Activated CD8-positive, alpha-beta memory T cell treated with anti-CD3 and anti-CD28 coated beads, Interleukin-2, amount 50 U/mL, for 1 hour (primary cell): Measurements from ENCODE around the gene ATXN10.

Source experiments
- DNase-seq: peaks from one replicate; pipeline ENCODE4 v3.0.0-alpha.2; 2020; ENCODE audit errors: extremely low read depth

Gene ATXN10

DNA sequence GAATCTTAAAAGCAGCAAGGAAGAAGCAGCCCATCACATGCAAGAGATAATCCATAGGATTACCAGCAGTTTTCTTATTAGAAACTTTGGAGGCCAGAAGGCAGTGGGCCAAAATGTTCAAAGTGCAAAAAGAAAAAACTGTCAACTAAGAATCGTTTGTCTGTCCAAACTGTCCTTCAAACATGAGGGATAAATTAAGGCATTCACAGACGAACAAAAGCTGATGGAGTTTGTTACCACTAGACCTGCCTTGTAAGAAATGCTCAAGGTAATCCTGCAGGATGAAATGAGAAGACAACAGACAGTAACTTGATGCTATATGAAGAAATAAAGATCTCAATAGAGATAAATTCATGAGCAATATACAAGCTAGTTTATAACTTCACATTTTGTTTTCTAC lies 154.9 kb downstream of the ATXN10 start:
- no peak for DNase-seq

DNA sequence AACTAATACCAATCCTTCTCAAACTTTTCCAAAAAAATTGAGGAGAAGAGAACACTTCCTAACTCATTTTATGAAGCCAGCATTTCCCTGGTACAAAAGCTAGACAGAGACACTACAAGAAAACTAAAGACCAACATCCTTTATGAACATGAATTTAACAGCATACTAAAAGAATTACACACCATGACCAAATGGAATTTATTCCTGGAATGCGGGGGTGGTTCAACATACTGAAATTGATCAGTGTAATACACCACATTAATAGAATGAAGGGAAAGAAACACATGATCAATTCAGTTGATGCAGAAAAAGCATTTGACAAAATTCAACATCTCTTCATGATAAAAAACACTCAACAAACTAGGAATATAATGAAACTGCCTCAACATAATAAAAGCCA lies 157.2 kb downstream of the ATXN10 start:
- no peak for DNase-seq

DNA sequence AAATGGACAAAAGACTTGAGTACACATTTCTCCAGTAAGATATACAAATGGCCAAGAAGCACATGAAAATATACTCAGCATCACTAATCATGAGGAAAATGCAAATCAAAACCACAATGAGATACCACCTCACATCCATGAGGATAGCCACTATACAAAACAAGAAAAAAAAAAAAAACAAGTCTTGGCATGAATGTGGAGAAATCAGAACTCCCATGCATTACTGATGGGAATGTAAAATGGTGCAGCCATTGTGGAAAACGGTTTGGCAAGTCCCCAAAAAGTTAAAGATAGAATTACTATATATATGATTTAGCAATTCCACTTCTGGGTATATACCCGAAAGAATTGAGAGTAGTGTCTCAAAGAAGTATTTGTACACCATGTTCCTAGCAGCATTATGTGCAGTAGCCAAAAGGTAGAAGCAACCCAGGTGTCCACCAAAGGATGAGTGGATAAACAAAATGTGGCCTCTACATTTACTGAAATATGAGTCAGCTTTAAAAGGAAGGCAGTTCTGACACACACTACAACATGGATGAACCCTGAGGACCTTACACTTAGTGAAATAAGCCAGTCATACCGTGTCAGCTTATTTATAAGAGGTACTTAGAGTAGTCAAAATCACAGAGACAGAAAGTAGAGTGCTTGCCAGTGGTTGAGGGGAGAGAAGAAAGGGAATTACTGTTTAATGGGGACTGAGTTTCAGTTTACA lies 159.1 kb downstream of the ATXN10 start:
- no peak for DNase-seq

- DNase-seq = no peak
Observed at GRCh38 chr22:45831394-45831793, 159.8 kb downstream of the ATXN10 start.

DNA sequence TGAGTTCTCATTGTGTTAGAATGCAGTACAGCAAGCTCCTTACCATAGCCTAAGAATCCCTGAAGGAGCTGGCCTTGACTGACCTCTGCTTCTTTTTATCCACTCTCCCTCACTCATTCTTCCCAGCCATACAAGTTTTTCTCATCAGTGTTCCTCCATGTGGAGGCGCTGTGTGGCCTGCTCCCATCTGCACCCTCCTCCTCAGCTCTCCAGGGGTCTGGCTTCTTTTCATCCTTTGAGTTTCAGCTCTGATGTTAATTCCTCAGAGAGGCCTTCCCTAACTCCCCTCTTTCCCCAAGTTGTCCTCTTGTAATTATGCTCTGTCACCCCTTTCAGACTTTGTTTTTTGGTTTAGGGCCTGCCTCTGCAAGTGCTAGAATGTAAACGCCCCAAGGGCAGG lies 160.5 kb downstream of the ATXN10 start:
- DNase-seq = no peak

GRCh38 chr22:45832959-45833580 lies 161.4 kb downstream of the ATXN10 start:
- DNase-seq = no peak

DNA sequence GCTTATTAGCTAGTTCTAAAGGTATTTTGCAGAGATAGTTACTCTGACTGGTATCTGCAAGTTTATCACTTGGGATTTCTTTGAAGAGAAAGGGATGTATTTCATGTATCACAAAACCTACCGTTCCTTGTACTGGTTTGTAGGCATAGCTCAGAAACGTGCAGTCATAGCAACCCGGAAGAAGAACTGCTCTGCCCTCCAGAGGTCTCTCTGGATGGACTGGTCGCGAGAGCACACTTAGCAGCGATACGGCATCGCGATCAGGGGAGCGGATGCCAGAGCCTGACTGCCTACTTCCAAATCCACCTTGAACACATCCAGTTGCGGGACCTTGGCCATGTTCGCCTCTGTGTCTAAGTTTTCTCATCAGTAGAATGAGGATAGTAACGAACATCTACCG lies 162.0 kb downstream of the ATXN10 start:
- DNase-seq = no peak

DNA sequence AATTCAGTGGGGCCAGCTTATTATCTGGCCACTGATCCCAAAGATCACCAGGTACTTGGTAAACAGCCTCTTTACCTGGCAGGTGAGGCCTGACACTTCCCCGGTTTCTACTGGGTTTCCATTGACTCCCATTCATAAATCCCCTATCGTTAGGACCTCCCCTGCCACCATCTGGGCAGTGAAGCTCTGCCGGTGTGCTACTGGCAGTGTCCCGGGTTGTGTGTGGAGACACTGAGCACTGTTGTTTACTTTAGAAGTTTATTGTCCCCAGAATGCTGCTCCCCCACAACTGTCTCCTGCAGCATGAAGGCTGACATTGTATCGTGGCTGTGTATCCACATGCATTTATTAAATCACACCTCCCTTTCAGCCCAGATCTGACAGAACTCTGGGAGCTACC lies 162.6 kb downstream of the ATXN10 start:
- no peak for DNase-seq

DNA sequence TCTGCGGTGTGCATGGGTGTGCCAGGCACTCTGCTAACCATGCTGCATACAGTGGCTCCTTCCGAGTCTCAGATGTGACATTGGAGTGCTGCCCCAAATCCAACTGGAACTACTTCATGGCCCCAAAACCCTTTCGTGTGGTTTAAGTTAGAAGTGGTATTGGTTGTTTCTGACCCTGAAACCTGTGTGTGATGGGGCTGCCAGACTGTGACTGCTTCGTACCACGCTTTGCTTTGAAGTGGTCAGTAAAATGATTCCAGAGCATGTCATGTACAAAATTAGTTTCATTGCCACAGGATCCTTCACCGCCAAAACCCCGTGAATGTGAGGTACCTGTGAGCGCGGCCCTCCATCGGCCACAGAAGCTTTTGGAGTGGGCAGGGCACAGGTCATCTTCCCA lies 163.2 kb downstream of the ATXN10 start:
- DNase-seq = no peak

- DNase-seq = no peak
Observed at GRCh38 chr22:45836418-45837169, 165.0 kb downstream of the ATXN10 start.

GRCh38 chr22:45837508-45837907 lies 165.9 kb downstream of the ATXN10 start:
- DNase-seq = no peak

DNA sequence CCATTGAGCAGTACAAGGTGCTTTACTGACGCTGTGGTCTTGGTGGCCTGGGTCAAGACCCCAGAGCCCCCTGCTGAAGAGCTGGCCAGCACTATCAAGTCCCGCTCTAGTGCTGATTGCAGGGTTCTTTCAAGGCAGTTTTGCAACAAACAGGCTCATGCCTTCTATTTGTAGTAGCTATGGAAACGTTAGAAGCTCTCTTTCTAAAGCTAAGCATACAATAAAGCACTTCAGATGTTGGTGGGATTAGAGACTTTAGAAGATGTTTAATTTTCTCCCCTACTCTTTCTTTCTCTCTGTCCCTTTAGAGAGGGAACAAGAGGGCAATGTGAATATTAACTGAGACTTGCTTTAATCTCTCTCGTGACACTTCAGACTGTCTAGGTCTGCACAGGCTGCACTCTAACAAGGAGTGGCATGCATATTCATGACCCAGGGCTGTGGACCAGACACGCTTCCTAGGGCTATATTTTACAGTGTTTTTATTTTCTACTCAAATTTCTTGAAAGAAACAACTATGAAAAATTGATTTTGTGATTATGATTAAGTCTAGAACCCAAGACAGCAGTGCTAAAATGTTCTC lies 166.8 kb downstream of the ATXN10 start:
- no peak for DNase-seq

DNA sequence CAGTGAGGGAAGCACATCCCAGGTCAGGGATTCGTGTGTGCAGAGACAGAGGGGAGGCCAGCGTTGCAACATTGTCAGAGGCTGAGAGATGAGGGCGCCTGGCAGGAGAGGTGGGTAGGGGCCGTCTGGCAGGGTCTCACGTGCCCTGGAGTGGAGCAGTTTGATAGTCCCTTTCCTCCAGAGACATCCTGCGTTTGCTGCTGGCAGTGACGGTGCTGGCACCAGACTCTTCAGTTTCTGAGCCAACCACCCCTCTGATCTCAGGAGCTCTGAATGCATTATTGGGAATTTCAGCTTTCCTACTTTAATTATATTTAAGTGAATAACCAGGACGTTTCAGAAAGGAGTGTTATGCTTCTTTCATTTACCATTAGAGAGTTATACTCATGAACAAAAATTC lies 168.8 kb downstream of the ATXN10 start:
- DNase-seq = no peak

GRCh38 chr22:45842291-45842991 lies 170.8 kb downstream of the ATXN10 start:
- DNase-seq = no peak

- DNase-seq = no peak
Observed at GRCh38 chr22:45843031-45843430, 171.4 kb downstream of the ATXN10 start.

GRCh38 chr22:45843986-45844385 lies 172.4 kb downstream of the ATXN10 start:
- DNase-seq = no peak

- DNase-seq = no peak
Observed at GRCh38 chr22:45845076-45845487, 173.4 kb downstream of the ATXN10 start.

DNA sequence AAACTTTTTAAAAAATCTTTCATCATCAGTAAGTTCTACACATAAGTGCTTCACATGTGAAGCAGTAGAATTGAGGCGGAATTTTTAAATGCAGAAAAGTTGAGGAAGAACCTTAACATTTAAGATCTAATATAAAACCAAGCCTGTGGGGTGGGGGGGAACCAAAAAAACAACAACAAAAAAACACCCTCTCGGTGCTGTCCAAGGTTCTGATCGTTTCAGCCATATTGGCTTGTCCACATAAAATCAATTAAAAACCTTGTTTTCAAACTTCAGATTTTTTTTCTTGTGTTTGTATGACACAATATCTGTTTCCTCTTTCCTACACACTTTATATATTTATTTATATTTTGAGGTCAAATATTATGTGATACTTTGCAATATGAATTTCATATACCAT lies 175.3 kb downstream of the ATXN10 start:
- no peak for DNase-seq

- no peak for DNase-seq
Observed at GRCh38 chr22:45848904-45849303, 177.3 kb downstream of the ATXN10 start.

DNA sequence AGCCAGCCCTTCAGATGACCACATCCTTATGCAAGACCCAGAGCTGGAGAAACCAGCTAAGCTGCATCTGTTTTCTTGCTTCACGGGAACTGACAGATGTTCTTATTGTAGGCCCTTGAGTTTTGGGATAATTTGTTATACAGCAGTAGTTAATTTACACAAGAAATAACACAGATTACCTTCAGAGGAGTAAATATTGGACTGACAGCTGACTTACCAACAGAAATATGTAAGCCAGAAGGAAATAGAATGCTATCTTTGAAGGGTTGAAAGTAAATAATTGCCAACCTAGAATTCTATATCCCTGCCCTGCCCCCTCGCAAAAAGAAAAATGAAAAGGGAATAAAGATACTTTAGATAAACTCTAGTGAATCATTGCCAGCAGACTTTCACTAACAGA lies 181.2 kb downstream of the ATXN10 start:
- no peak for DNase-seq

DNA sequence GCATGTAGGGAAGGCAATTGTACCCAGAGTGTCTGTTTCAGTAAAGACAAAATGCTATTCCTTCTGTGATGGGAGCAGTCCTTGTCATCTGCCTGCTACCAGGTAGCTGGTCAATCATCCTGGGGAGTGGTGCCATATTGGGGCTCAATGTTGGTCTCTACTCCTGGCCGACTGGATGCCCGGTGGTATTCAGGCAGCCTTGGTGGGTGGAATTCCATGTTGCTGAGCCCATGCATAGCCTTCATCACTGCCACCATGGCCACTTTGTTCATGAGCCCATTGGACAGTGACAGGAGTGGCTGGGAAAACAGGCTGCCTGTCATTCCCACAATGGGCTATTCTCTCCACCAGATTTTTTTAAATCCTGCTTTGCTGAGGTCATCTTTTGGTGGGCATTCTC lies 184.3 kb downstream of the ATXN10 start:
- no peak for DNase-seq

DNA sequence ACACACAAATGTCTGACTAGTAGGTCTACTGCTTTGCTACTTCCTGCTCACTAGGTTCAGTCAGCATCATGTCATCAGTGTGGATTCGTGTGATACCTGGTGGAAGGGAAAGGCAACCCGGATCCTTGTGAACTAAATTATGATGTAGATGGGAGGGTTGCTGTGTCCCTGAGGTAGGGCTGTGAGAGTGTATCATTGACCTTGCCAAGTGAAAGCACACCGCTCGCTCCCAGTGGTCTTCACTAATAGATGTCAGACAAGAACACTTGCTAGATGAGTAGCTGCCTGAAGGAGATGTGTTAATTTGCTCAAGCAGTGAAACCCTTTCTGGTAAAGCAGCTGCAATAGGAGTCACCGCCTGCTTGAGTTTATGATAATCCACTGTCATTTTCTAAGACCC lies 185.9 kb downstream of the ATXN10 start:
- DNase-seq = no peak
